GM21723 (cell line): ENCODE measurements around the gene PLCH1.

Experiments used
- ATAC-seq: cut with Tn5 transposase; IDR thresholded peaks from one replicate; pipeline ENCODE4 v1.9.1; 2021; ENCODE audit warnings: mild to moderate bottlenecking, moderate library complexity; ENCODE audit not compliant: unreplicated experiment

The PLCH1 gene

GRCh38 chr3:155688481-155688880, 56.4 kb downstream of the PLCH1 start:
- ATAC-seq: no peak

- ATAC-seq: no peak
Observed at GRCh38 chr3:155683344-155683720, 61.5 kb downstream of the PLCH1 start.

- no peak for ATAC-seq
Observed at GRCh38 chr3:155682426-155683343, 62.2 kb downstream of the PLCH1 start.

GRCh38 chr3:155676252-155676981, 68.5 kb downstream of the PLCH1 start:
- no peak for ATAC-seq

DNA sequence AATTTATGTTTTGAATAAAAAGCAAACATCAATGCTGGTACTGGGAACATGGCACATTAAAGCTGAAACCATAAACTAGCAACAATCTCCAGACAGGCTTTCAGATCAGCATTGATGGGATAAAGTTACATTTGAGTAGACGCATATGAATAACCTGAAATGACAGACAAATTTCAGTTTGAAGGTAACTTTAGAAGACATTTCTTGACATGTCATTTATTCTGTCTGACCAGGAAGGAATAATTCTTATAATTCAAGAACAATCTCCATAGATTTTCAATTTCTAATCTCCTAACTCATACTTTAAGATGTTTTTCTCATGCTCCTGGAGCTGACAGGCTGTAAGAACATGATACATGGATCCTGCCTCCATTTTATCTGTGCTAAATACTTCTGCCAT, 69.8 kb downstream of the PLCH1 start:
- ATAC-seq: no peak

GRCh38 chr3:155673421-155673820, 71.5 kb downstream of the PLCH1 start:
- no peak for ATAC-seq

DNA sequence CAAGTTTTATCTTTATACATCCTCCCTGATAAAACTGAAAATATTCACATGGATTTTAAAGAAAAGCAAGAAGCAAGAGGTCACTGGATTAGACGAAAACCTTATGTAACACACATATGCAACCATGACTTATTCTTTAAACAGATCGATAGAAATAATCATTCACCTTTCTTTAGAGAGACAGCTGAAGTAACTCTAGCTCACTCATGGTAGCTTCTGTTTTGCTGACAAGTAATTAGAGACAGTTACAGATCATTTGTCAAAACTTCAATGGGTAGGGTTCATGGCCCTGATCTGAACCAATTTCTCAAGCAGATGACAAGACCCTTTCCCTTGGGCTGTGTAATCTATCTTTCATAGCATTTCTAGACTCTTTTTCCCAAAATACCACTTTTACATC, 74.5 kb downstream of the PLCH1 start:
- ATAC-seq: no peak

GRCh38 chr3:155667988-155668387, 76.9 kb downstream of the PLCH1 start:
- ATAC-seq: no peak

GRCh38 chr3:155664925-155665695, 79.8 kb downstream of the PLCH1 start:
- no peak for ATAC-seq

- ATAC-seq: no peak
Observed at GRCh38 chr3:155663467-155664212, 81.2 kb downstream of the PLCH1 start.

DNA sequence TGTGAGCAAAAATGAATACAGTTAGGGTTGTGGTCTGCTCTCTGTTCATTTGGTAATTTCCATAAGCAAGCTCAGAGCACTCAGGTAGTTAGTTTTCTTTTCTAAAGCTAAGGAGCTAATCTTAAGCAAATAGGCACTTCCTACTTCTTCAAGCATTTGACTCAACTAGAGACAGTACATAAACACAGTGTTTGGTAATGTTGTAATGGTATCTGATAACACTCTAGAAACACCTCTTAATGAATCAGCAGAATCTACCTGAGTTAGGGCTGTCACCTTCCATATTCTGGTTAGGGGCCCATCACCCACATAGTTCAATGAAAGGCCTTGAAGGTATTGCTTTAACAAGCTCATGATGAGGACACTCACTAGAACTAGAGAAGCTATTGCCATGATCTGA, 83.1 kb downstream of the PLCH1 start:
- no peak for ATAC-seq

- no peak for ATAC-seq
Observed at GRCh38 chr3:155661042-155661441, 83.8 kb downstream of the PLCH1 start.

GRCh38 chr3:155658671-155659261, 86.1 kb downstream of the PLCH1 start:
- no peak for ATAC-seq

- ATAC-seq: no peak
Observed at GRCh38 chr3:155658006-155658405, 86.9 kb downstream of the PLCH1 start.

DNA sequence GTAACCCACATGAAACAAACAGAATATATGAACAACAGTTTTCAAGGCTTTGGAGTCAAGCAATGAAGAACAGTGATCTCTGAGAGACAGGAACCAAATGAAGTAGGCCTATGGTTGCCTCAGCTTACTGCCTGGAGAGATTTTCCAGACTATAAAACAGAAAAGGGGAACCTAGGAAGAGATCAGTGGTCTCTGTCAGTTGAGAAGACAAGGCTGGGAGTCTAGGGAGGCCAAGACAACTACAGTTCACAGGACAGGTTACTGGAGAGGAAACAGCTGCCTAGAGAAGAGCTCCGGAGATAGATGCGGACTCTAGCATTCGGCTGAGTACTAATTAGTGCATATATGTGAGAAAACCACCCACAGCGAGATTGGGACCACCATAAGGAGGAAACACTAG, 87.7 kb downstream of the PLCH1 start:
- no peak for ATAC-seq

- ATAC-seq: no peak
Observed at GRCh38 chr3:155656466-155656865, 88.4 kb downstream of the PLCH1 start.

DNA sequence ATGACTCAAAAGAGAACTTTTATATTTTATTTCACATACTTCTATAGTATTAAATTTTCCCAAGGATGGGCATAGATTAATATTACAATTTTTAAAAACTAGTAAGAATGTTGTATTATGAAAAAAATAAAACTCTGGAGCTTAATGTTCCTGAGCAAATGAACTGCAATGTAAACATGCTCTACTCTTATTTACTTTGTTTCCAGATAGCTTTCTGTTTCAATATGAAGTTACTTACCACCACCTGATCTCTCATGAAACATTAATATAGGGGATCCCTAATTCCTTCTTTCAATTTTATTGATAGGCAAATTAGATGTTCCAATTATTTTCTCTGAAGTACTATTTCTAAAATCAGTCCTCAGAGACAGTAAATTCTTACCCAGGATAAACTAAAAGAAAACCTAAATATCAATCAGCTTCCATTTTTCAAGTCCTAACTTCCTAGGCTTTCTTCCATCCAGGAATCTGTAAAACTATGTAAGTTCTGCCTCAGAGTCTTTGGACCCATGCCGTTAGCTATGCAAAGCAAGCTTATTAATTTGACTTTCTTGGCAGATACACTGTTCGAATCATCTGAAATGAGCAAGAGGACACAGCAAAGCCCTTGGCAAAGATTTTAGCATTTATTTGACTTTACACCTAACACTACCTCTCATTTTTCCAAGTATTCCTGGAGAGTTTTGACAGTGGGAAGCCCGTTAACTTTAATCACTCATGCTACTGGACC, 93.2 kb downstream of the PLCH1 start:
- ATAC-seq: no peak

- no peak for ATAC-seq
Observed at GRCh38 chr3:155648013-155648591, 96.8 kb downstream of the PLCH1 start.

DNA sequence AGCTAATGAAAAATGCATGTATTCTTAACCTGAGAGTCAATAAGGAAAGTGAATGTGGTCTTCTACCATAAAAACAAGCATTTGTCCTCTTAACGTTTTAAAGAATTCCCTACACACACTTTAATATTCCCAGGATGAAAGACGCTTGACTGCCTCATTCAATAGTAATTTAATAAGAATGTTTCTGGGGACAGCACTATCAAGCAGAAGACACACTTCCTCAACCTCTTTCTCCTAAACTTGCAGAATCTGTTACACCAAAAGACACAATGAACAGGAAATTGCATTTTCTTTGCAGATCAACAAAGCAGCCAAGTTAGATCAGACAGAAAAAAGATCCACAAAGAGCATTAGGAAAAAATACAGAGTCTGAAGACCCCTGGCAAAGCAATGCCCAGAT, 97.7 kb downstream of the PLCH1 start:
- ATAC-seq: no peak
